Neural cell (in vitro differentiated cells): ENCODE measurements around the gene PLCXD3. TPM values are rescaled to one million over a fixed set of nuclear protein-coding genes. Genes with fewer than 3 reads are reported as not detected.
"Not testable (repeated sequence)": the region's sequence is repeated elsewhere in the genome, so short reads cannot be mapped to it uniquely, and the experiment has no call there.

Experiments used
- H2AFZ ChIP-seq: fragments of 200-600, 300-800 bp; sonication (generic), shearing (Covaris generic); 2 replicates; pipeline ENCODE4 v1.6.0; 2014; ENCODE audit warnings: low read depth, mild to moderate bottlenecking, antibody characterized with exemption, low read length, moderate library complexity
- H3F3A ChIP-seq: fragments of 200-600 bp; shearing (Covaris generic); 2 replicates; pipeline ENCODE4 v1.6.1; 2016; ENCODE audit warnings: mild to moderate bottlenecking, moderate library complexity, mixed read lengths, antibody characterized with exemption, low read length; ENCODE audit not compliant: insufficient read depth, poor library complexity, severe bottlenecking
- H3K27ac ChIP-seq: fragments of 200-600, 300-800 bp; sonication (generic), shearing (Covaris generic); 2 replicates; pipeline ENCODE4 v1.5.1; 2014; ENCODE audit warnings: mild to moderate bottlenecking, low read length, moderate library complexity
- H3K27me3 ChIP-seq: fragments of 300-800, 200-600 bp; sonication (generic), shearing (Covaris generic); 2 replicates; pipeline ENCODE4 v1.6.0; 2014; ENCODE audit warnings: mild to moderate bottlenecking, low read depth, low read length, moderate library complexity; ENCODE audit not compliant: insufficient read depth
- H3K36me3 ChIP-seq: fragments of 300-800, 200-600 bp; sonication (generic), shearing (Covaris generic); 2 replicates; pipeline ENCODE4 v1.5.1; 2014; ENCODE audit warnings: mild to moderate bottlenecking, antibody characterized with exemption, low read length, moderate library complexity; ENCODE audit not compliant: insufficient read depth
- H3K4me2 ChIP-seq: fragments of 300-800, 200-600 bp; sonication (generic), shearing (Covaris generic); 2 replicates; pipeline ENCODE4 v1.6.0; 2014; ENCODE audit warnings: mild to moderate bottlenecking, low read length
- H3K4me3 ChIP-seq: fragments of 300-800, 200-600 bp; sonication (generic), shearing (Covaris generic); 2 replicates; pipeline ENCODE4 v1.5.1; 2014; ENCODE audit warnings: mild to moderate bottlenecking, low read length, moderate library complexity
- H3K79me2 ChIP-seq: fragments of 200-600 bp; shearing (Covaris generic); replicated peaks from 2 replicates; pipeline ENCODE4 v1.6.0; 2014; ENCODE audit warnings: mild to moderate bottlenecking, low read length, moderate library complexity; ENCODE audit not compliant: insufficient read depth
- H3K9ac ChIP-seq: fragments of 300-800, 200-600 bp; sonication (generic), shearing (Covaris generic); 2 replicates; pipeline ENCODE4 v1.6.1; 2016; ENCODE audit warnings: mild to moderate bottlenecking, low read length, mixed read lengths
- H3K9me2 ChIP-seq: fragments of 200-600 bp; shearing (Covaris generic); 2 replicates; pipeline ENCODE4 v1.6.1; 2016; ENCODE audit warnings: mild to moderate bottlenecking, low read length, mixed read lengths; ENCODE audit not compliant: insufficient read depth
- H3K9me3 ChIP-seq: fragments of 200-600, 300-800 bp; sonication (generic), shearing (Covaris generic); 2 replicates; pipeline ENCODE4 v1.6.1; 2016; ENCODE audit warnings: mild to moderate bottlenecking, mixed run types, low read length, moderate library complexity, mixed read lengths
- H4K20me1 ChIP-seq: fragments of 200-600 bp; shearing (Covaris generic); 2 replicates; pipeline ENCODE4 v1.6.1; 2016; ENCODE audit warnings: mild to moderate bottlenecking, mixed run types; ENCODE audit not compliant: insufficient read depth
- EP300 ChIP-seq: fragments of 450-650 bp; conservative IDR thresholded peaks from 2 replicates; pipeline ENCODE4 v1.6.1; 2014; ENCODE audit warnings: antibody characterized with exemption, mild to moderate bottlenecking, moderate library complexity; ENCODE audit not compliant: poor library complexity, severe bottlenecking
- EZH2 ChIP-seq: fragments of 200-600, 300-800 bp; shearing (Covaris generic), sonication (generic); IDR thresholded peaks from 2 replicates; pipeline ENCODE4 v1.6.1; 2014; ENCODE audit warnings: antibody characterized with exemption, low read length, borderline replicate concordance, mild to moderate bottlenecking; ENCODE audit not compliant: insufficient read depth, poor library complexity, severe bottlenecking
- MXI1 ChIP-seq: fragments of 450-650 bp; conservative IDR thresholded peaks from 2 replicates; pipeline ENCODE4 v1.6.1; 2014; ENCODE audit warnings: antibody characterized with exemption, mild to moderate bottlenecking; ENCODE audit not compliant: poor library complexity, severe bottlenecking
- POLR2AphosphoS5 ChIP-seq: IDR thresholded peaks from 2 replicates; pipeline ENCODE4 v1.6.1; 2012
- RAD21 ChIP-seq: fragments of 450-650 bp; conservative IDR thresholded peaks from 2 replicates; pipeline ENCODE4 v1.6.1; 2014; ENCODE audit warnings: antibody characterized with exemption, mild to moderate bottlenecking, moderate library complexity
- SMC3 ChIP-seq: fragments of 450-650 bp; conservative IDR thresholded peaks from 2 replicates; pipeline ENCODE4 v1.6.1; 2014; ENCODE audit warnings: antibody characterized with exemption, mild to moderate bottlenecking, moderate library complexity; ENCODE audit not compliant: poor library complexity
- TAF1 ChIP-seq: IDR thresholded peaks from 2 replicates; pipeline ENCODE4 v1.6.1; 2012; ENCODE audit warnings: low read depth
- polyA plus RNA-seq: library from polyadenylated mRNA; depleted of rRNA; stranded (reverse); fragments of >200 nt; gene quantifications from 2 replicates; pipeline ENCODE4 v1.2.3, GENCODE V29; 2014
- TF ChIP-seq, protein P1 (sequence below): fragments of 450-650 bp; IDR thresholded peaks from 2 replicates; pipeline ENCODE4 v1.5.1; 2014; ENCODE audit warnings: antibody characterized with exemption, mild to moderate bottlenecking, moderate library complexity; ENCODE audit not compliant: poor library complexity, severe bottlenecking
- TF ChIP-seq, protein P2 (sequence below): IDR thresholded peaks from 2 replicates; pipeline ENCODE4 v1.6.1; 2012; ENCODE audit warnings: borderline replicate concordance

The PLCXD3 gene
- polyA plus RNA-seq, 1 donor from 2014 or later: 6.6 TPM

DNA sequence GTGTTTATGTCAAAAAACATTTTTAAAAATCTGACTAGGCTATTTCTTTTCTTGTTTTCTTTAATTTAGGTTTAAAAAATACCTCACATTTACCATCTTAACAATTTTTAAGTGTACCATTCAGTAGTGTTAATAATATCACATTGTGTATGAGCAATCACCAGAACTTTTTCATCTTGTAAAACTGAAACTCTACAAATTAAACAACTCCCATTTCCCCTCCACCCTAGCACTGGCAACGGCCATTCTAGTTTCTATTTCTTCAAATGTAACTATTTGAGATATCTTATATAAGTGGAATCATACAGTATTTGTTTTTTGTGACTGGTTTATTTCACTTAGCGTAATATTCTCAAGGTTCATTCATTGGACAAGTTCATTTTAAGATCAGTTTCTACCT lies 27.7 kb downstream of the PLCXD3 start:
- Histone ChIP-seq H3K9ac (no peak overlapping the region), H4K20me1 (no peaks in the 10 kb centered on the region), H3F3A (no peaks in the 10 kb centered on the region), H3K27ac (no peak overlapping the region), H3K36me3 (no peaks in the 10 kb centered on the region), H3K79me2 (no peaks in the 10 kb centered on the region), H3K9me3 (no peaks in the 10 kb centered on the region), H3K4me2 (no peak overlapping the region), H3K27me3 (no peaks in the 10 kb centered on the region), H3K9me2 (no peaks in the 10 kb centered on the region), H3K4me3 (no peak overlapping the region), H2AFZ (no peak overlapping the region)
- no peak for TF ChIP-seq SMC3

DNA sequence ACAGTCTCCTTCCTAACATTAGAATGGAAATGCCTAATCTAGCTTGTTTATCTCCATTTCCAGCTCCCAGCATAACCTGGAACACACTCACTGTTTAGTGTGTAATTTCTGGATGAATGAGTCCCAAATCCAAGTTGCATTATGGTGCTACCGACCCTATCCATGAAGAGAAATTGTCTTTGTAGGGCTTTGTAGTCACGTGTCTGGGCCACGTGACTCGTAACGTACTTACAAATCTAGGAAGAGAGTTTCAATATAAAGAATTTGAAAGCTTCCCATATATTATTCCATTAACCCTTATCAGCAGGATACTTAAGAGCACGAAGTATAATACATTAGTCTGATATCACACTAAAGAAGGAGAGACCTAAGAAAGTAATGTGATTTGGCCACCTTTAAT lies 28.2 kb downstream of the PLCXD3 start:
- H2AFZ ChIP-seq: no peak overlapping the region
- H3K9ac ChIP-seq: no peak overlapping the region
- H3K79me2 ChIP-seq: no peaks in the 10 kb centered on the region
- no peaks in the 10 kb centered on the region for H3K27me3 ChIP-seq
- H3K9me2 ChIP-seq: no peaks in the 10 kb centered on the region
- no peak overlapping the region for H3K4me3 ChIP-seq
- no peak overlapping the region for H3K4me2 ChIP-seq
- H4K20me1 ChIP-seq: no peaks in the 10 kb centered on the region
- H3K27ac ChIP-seq: no peak overlapping the region
- H3F3A ChIP-seq: no peaks in the 10 kb centered on the region
- H3K9me3 ChIP-seq: no peaks in the 10 kb centered on the region
- TF ChIP-seq EP300: no peak
- TF ChIP-seq POLR2AphosphoS5: no peak
- no peak for TF ChIP-seq SMC3
- TF ChIP-seq, protein P1, sequence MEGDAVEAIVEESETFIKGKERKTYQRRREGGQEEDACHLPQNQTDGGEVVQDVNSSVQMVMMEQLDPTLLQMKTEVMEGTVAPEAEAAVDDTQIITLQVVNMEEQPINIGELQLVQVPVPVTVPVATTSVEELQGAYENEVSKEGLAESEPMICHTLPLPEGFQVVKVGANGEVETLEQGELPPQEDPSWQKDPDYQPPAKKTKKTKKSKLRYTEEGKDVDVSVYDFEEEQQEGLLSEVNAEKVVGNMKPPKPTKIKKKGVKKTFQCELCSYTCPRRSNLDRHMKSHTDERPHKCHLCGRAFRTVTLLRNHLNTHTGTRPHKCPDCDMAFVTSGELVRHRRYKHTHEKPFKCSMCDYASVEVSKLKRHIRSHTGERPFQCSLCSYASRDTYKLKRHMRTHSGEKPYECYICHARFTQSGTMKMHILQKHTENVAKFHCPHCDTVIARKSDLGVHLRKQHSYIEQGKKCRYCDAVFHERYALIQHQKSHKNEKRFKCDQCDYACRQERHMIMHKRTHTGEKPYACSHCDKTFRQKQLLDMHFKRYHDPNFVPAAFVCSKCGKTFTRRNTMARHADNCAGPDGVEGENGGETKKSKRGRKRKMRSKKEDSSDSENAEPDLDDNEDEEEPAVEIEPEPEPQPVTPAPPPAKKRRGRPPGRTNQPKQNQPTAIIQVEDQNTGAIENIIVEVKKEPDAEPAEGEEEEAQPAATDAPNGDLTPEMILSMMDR: no peak
- no peak for TF ChIP-seq EZH2
- TF ChIP-seq RAD21: no peak
- TF ChIP-seq TAF1: no peak
- TF ChIP-seq, protein P2, sequence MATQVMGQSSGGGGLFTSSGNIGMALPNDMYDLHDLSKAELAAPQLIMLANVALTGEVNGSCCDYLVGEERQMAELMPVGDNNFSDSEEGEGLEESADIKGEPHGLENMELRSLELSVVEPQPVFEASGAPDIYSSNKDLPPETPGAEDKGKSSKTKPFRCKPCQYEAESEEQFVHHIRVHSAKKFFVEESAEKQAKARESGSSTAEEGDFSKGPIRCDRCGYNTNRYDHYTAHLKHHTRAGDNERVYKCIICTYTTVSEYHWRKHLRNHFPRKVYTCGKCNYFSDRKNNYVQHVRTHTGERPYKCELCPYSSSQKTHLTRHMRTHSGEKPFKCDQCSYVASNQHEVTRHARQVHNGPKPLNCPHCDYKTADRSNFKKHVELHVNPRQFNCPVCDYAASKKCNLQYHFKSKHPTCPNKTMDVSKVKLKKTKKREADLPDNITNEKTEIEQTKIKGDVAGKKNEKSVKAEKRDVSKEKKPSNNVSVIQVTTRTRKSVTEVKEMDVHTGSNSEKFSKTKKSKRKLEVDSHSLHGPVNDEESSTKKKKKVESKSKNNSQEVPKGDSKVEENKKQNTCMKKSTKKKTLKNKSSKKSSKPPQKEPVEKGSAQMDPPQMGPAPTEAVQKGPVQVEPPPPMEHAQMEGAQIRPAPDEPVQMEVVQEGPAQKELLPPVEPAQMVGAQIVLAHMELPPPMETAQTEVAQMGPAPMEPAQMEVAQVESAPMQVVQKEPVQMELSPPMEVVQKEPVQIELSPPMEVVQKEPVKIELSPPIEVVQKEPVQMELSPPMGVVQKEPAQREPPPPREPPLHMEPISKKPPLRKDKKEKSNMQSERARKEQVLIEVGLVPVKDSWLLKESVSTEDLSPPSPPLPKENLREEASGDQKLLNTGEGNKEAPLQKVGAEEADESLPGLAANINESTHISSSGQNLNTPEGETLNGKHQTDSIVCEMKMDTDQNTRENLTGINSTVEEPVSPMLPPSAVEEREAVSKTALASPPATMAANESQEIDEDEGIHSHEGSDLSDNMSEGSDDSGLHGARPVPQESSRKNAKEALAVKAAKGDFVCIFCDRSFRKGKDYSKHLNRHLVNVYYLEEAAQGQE: no peak
- TF ChIP-seq MXI1: no peak
- H3K36me3 ChIP-seq: no peaks in the 10 kb centered on the region

DNA sequence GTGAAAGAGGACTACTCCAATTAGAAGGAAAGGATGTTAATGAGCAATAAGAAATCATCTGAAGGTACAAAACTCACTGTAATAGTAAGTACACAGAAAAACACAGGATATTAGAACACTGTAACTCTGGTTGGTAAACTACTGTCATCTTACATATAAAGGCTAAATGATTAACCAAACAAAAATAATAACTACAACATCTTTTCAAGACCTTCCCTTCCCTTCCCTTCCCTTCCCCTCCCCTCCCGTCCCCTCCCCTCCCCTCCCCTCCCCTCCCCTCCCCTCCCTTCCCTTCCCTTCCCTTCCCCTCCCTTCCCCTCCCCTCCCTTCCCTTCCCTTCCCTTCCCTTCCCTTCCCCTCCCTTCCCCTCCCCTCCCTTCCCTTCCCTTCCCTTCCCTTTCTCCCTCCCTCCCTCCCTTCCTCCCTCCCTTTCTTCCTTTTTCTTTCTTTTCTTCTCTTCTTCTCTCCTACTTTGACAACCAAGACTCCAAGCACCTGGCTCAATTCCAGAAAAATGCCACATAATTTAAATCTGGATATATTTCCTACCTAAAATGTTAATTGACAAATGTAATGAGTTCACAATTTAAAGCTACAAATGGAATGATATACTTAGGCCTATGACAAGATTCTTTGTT lies 38.7 kb downstream of the PLCXD3 start:
- H2AFZ ChIP-seq, H3K27me3 ChIP-seq, H3K4me2 ChIP-seq, H3F3A ChIP-seq, H3K79me2 ChIP-seq, H3K27ac ChIP-seq, H3K4me3 ChIP-seq, H3K9me3 ChIP-seq, H3K9me2 ChIP-seq, H3K9ac ChIP-seq, H3K36me3 ChIP-seq, H4K20me1 ChIP-seq: not testable (repeated sequence)
